Vagina (tissue), 2 donors: ENCODE data around the gene RPTOR.

Experiments
- POLR2AphosphoS5 ChIP-seq, 2 donors: sonication (generic); formaldehyde crosslinking; IDR thresholded peaks; one replicate each; pipeline ENCODE4 v1.9.0; 2017; ENCODE audit warnings: antibody characterized with exemption in 2 of 2, mild to moderate bottlenecking in 2 of 2, low read depth in 1 of 2; ENCODE audit not compliant: insufficient read depth in 1 of 2
- TF ChIP-seq, protein P1 (sequence below), 3 experiments: fragments of 450-650 bp in 2 of 3; fragments of 200-600 bp in 1 of 3; sonication (generic) in 1 of 3; IDR thresholded peaks; one replicate each; pipeline ENCODE4 v1.5.1; 2017 to 2019; ENCODE audit warnings: antibody characterized with exemption in 3 of 3, mild to moderate bottlenecking in 2 of 3, moderate library complexity in 2 of 3

DNA sequence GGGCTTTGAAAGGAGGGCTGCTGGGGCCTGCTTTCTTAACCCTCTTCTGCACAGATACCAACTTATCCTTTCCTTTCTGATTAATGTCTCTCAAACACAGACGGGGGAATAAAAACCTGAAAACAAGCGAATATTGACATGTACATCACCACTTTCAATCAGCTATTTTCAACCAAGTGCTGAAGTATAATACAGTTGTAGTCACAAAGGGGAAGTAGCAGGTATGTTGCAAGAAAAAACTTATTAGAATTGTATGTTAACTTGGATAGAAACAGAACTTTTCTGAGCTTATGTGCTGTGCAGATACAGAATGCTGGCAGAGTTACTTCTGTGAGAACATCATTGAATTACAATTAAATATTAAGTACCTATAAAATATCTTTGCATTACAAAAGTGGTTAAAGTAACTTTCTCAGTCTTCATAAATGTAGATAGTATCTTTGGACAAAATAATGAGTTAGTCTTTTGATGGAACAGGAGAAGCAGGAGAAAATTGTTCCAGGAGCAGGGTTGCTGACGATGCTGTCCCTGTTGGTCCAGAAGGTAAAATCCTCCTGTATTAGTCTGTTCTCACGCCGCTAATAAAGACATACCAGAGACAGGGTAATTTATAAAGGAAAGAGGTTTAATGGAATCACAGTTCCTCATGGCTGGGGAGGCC lies 59.5 kb downstream of the RPTOR start:
- TF ChIP-seq, protein P1, sequence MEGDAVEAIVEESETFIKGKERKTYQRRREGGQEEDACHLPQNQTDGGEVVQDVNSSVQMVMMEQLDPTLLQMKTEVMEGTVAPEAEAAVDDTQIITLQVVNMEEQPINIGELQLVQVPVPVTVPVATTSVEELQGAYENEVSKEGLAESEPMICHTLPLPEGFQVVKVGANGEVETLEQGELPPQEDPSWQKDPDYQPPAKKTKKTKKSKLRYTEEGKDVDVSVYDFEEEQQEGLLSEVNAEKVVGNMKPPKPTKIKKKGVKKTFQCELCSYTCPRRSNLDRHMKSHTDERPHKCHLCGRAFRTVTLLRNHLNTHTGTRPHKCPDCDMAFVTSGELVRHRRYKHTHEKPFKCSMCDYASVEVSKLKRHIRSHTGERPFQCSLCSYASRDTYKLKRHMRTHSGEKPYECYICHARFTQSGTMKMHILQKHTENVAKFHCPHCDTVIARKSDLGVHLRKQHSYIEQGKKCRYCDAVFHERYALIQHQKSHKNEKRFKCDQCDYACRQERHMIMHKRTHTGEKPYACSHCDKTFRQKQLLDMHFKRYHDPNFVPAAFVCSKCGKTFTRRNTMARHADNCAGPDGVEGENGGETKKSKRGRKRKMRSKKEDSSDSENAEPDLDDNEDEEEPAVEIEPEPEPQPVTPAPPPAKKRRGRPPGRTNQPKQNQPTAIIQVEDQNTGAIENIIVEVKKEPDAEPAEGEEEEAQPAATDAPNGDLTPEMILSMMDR (IDR thresholded peaks at IDR 0.05) = no peak
- no peak for TF ChIP-seq POLR2AphosphoS5 (IDR thresholded peaks at IDR 0.05; ENCODE audit: insufficient read depth in 1 of 2, low read depth in 1 of 2)
